ENCODE measurements around the gene C9. TPM values are rescaled to one million over a fixed set of nuclear protein-coding genes. Genes with fewer than 3 reads are reported as not detected.

The C9 gene
- total RNA-seq: 1 to 10 TPM in 1 of 4 donors, under 1 TPM in 1, not detected in 2; 0.12 to 1.1 TPM

DNA sequence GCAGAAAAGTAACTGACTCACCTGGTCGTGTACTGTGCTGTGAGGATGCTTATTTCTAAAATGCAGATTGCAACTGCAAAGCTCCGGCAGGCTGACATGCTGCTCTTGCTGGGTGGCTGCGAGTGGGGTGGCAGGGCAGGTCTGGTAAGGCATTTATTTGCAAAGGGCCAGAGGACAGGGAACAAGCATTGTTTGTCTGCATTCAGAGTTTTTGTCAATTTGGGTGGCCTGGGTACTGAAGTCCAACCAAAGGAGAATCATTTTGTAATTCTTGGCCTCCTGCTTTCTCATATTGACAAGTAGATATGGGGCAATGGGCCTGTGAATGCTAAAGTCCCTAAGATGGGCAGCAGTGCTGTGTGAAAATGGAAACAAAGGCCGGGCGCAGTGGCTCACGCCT is at the start of gene C9:
TSS of gene C9 (minus strand) at position 129 of the 400 bp plus-strand sequence. CDS start at position 98, 31 bp downstream.
- DNase-seq (ENCODE audit: low spot score): no peak
- no peak for ATAC-seq (ENCODE audit: low FRiP score)
- TF ChIP-seq, protein P1, sequence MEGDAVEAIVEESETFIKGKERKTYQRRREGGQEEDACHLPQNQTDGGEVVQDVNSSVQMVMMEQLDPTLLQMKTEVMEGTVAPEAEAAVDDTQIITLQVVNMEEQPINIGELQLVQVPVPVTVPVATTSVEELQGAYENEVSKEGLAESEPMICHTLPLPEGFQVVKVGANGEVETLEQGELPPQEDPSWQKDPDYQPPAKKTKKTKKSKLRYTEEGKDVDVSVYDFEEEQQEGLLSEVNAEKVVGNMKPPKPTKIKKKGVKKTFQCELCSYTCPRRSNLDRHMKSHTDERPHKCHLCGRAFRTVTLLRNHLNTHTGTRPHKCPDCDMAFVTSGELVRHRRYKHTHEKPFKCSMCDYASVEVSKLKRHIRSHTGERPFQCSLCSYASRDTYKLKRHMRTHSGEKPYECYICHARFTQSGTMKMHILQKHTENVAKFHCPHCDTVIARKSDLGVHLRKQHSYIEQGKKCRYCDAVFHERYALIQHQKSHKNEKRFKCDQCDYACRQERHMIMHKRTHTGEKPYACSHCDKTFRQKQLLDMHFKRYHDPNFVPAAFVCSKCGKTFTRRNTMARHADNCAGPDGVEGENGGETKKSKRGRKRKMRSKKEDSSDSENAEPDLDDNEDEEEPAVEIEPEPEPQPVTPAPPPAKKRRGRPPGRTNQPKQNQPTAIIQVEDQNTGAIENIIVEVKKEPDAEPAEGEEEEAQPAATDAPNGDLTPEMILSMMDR (IDR thresholded peaks at IDR 0.05): no peak

DNA sequence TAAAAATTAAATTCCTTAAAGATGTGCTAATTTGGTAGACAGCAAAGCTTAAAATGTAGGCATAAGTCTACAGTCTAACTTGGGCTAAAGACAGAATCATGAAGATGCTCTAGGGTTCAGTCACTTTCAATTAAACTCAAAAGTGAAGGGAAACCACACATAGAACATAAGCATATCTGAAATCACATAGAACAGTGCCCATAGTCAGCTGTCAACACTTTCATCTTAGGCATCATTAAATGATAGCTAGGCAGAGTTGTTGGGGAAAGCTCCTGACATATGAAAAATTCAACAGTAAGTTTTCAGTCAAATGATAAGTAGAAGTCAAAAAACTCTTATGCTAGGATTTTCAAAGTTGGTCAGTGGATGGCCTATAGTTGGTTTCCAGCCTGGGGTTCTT is 49.5 kb upstream of the C9 start:
- TF ChIP-seq, protein P1 (IDR thresholded peaks at IDR 0.05): no peak
- DNase-seq (ENCODE audit: low spot score) (no peak), ATAC-seq (ENCODE audit: low FRiP score) (no peak)

DNA sequence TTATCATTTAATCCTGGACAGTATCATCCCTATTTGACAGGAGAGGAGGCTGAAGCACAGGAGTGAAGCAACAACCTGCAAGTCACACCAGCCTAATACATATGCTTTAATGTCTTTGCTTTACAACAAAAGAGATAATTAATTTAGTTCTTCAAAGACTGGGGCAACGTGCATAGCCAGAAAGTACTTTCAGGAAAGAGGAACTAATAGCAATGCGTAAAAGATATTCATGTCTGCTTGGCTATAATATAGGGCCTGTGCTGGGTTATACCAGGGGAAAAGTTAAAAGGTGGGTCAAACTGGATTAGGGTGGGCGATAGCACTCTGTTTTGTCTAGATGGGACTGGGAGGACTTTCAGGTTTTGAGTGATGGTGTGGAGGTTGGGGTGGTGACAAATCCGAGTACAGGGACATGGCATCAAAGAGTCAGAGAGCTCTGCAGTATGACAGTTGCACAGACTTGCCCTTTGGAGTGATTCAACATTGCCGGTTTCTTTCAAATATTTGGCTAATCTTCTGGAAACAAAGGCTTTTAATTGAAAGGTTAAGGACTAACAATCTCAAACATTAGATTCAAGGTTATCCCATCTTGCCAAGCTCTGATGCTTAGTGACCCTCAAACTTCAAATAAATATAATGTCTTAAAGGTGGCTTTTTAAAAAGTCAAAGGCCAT is 48.6 kb upstream of the C9 start:
- TF ChIP-seq, protein P1 (IDR thresholded peaks at IDR 0.05): no peak
- DNase-seq (ENCODE audit: low spot score): no peak
- no peak for ATAC-seq (ENCODE audit: low FRiP score)

DNA sequence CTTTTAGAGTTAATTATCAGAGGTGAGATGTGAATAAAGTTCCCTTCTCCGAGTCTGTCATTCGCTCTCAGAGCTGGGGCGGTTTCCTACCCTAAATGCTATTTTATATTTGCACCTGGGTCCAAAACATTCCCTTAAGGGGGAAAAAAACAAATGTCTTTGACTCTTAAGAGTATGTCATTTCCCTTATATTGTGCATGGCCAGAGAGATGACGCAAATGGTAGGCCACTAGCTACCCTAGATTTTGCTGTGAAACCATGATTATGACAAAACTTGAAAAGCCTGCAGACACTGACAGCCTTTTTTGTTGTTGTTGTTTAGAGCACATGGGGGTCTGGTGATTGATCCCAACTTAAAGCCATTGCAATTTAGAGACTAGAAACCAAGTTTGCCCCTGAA is 47.7 kb upstream of the C9 start:
- TF ChIP-seq, protein P1 (IDR thresholded peaks at IDR 0.05): no peak
- DNase-seq (ENCODE audit: low spot score): no peak
- no peak for ATAC-seq (ENCODE audit: low FRiP score)

DNA sequence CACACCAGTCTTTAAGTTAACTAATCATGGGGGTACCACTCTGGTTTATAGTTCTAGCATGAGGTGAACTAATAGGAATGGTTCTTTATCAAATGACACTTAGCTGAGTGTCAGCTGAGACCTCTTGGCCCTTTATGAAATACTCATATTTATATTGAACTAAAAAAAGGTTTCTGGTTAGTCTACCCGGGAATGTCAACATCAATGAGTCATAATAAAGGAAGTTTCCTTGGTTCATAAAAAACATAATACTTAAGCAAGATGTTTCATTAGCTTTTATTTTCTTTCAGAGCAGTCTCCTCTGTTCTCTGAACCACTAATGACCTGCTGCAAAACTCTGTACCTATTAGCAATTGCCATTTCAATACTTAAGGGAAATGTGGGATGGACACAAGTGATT is 46.8 kb upstream of the C9 start:
- peak; percentile 79 for ATAC-seq (ENCODE audit: low FRiP score)
- TF ChIP-seq, protein P1 (IDR thresholded peaks at IDR 0.05): no peak
- DNase-seq (ENCODE audit: low spot score): no peak

DNA sequence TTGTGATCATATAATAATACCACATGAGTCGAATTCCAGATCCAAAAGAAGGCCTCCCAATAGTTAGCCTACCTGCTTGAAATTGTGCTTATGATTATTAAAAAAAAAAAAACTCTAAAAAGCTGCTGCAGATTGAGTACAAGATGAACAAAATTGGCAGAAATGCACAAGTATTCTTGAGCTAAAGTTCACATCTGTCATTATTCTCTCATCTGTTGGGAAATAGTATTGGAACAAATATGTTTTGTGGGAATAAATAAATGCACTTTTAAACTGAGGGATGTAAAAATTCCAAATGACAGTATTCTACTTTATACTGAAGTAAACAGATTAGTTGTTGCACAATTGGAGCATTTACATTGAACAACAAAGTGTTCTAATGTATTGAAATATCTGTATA is 44.7 kb upstream of the C9 start:
- DNase-seq (ENCODE audit: low spot score) (no peak), ATAC-seq (ENCODE audit: low FRiP score) (no peak)
- TF ChIP-seq, protein P1 (IDR thresholded peaks at IDR 0.05): no peak
